NCI-H526 treated with DMSO at 0.1 percent for 48 hours (cell line): ENCODE data around the gene SART1.
"Not testable (repeated sequence)": the region's sequence is repeated elsewhere in the genome, so short reads cannot be mapped to it uniquely, and the experiment has no call there.

Experiments
- DNase-seq: peaks from one replicate; lab custom pipeline; 2025; lab: John Stamatoyannopoulos, UW

SART1 gene

DNA sequence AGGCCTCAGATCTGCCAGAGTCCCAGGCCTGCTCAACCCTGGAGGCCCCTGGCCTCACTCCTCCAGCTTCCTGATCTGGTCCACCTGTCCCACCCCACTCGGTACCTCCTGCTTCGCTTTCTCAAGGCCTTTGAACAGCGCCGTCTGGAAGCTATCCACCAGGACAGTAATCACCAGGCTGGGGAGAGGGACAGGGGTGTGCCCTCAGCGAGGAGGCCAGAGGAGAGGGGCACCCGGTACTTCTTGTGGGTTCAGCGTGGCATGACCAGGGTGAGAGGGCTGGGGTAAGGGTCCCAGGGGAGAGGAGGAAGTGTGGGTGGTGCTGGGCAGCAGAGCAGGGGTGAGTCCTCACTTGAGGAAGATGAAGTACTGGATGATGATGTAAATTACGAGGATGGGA lies 58.7 kb downstream of the SART1 start:
- DNase-seq = no peak

DNA sequence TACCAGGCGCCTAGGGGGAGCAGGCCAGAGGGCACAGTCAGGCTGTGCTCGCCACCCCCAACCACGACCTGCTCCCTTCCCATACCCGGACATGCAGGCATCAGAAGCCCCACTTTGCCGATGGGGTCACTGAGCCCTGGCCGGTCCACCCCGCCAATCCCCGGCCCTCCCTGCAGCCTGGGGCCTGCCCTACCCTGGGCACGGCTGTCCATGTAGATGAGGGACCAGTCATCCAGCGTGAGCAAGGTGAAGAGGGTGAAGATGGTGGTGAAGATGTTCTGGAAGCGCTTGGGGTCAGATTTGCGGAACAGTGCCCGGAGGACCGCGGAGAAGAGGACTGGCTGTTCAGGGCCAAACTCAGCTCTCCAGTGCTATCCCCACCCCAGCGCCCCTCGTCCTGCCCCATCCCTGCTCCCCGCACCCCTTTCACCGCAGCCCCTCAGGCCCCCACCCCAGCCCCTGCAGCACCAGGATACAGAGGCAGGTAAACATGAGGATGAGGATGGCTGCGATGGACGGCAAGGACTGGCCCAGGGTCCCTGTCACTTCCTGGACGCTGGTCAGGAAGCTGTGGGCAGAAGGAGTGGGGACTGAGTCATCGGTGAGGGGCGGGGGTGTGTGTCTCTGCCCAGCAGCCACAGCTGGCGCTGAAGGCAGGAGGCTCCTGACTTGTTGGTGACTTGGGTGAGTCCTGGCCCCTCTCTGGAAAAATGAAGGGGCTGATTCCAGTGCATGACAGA lies 59.3 kb downstream of the SART1 start:
- DNase-seq = no peak

- no peak for DNase-seq
Observed at GRCh38 chr11:66022401-66023185, 61.1 kb downstream of the SART1 start.

GRCh38 chr11:66023186-66023440 lies 61.6 kb downstream of the SART1 start:
- not testable (repeated sequence) for DNase-seq

DNA sequence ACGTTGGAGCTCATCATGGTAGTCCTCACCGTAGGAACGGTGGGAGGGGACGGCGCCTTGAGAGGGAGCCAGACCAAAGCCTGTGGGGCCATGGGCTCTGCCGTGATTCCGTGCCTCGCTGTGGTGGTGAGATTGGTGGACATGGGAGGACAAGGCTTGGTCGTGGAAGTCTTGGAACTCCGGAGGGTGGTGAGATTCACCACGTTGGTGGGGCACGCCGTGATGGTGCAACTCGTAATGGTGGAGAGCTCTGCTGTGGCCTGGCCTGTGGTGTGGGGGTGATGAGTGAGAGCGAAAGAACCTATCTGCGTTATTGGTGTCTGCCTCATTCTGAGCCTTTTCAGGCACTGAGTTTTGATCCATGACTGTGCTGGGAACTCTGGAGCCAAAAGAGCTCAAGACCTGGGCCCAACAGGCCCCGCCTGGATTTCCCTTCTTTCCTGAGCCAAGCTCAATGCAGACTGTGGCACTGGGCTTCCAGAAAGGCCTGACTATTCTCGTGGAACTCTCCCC lies 64.5 kb downstream of the SART1 start, which contains the start of gene CATSPER1:
Gene CATSPER1 (minus strand): TSS at position 463 of the 513 bp plus-strand sequence. CDS start 100 bp downstream, at position 363.
- DNase-seq = no peak
